ENCODE measurements around the gene LCE2A.
"Not testable (repeated sequence)": the region's sequence is repeated elsewhere in the genome, so short reads cannot be mapped to it uniquely, and the experiment has no call there.

The LCE2A gene

GRCh38 chr1:152679459-152679858, 18.7 kb upstream of the LCE2A start:
- no peaks in the 10 kb centered on the region for H3K9me3 ChIP-seq (ENCODE audit: control insufficient read depth, low read length)
- no peak for DNase-seq
- no peaks in the 10 kb centered on the region for H3K36me3 ChIP-seq (ENCODE audit: control insufficient read depth, insufficient read depth, low read length)
- H3K4me1 ChIP-seq (ENCODE audit: control insufficient read depth, insufficient read depth, low read length, poor library complexity, severe bottlenecking) = no peaks in the 10 kb centered on the region
- H3K27ac ChIP-seq (ENCODE audit: insufficient read depth, low read length, poor library complexity, severe bottlenecking) = no peak overlapping the region
- H3K27me3 ChIP-seq (replicated peaks; ENCODE audit: control insufficient read depth, insufficient read depth, low read length, poor library complexity, severe bottlenecking) = no peaks in the 10 kb centered on the region
- no peak overlapping the region for H3K4me3 ChIP-seq (ENCODE audit: insufficient read depth, low read depth, low read length, poor library complexity, severe bottlenecking)

GRCh38 chr1:152681616-152682015, 16.5 kb upstream of the LCE2A start:
- no peak overlapping the region for H3K27ac ChIP-seq (ENCODE audit: insufficient read depth, low read length, poor library complexity, severe bottlenecking)
- H3K9me3 ChIP-seq (ENCODE audit: control insufficient read depth, low read length) = no peaks in the 10 kb centered on the region
- H3K27me3 ChIP-seq (replicated peaks; ENCODE audit: control insufficient read depth, insufficient read depth, low read length, poor library complexity, severe bottlenecking) = no peaks in the 10 kb centered on the region
- no peaks in the 10 kb centered on the region for H3K4me1 ChIP-seq (ENCODE audit: control insufficient read depth, insufficient read depth, low read length, poor library complexity, severe bottlenecking)
- DNase-seq = no peak
- H3K36me3 ChIP-seq (ENCODE audit: control insufficient read depth, insufficient read depth, low read length) = no peaks in the 10 kb centered on the region
- H3K4me3 ChIP-seq (ENCODE audit: insufficient read depth, low read depth, low read length, poor library complexity, severe bottlenecking) = no peak overlapping the region

- Histone ChIP-seq H3K36me3 (ENCODE audit: control insufficient read depth, insufficient read depth, low read length) (no peaks in the 10 kb centered on the region), H3K9me3 (ENCODE audit: control insufficient read depth, low read length) (no peaks in the 10 kb centered on the region), H3K4me1 (ENCODE audit: control insufficient read depth, insufficient read depth, low read length, poor library complexity, severe bottlenecking) (no peaks in the 10 kb centered on the region), H3K4me3 (ENCODE audit: insufficient read depth, low read depth, low read length, poor library complexity, severe bottlenecking) (no peak overlapping the region), H3K27me3 (replicated peaks; ENCODE audit: control insufficient read depth, insufficient read depth, low read length, poor library complexity, severe bottlenecking) (no peaks in the 10 kb centered on the region), H3K27ac (ENCODE audit: insufficient read depth, low read length, poor library complexity, severe bottlenecking) (no peak overlapping the region)
- DNase-seq = no peak
These were observed 14.3 kb upstream of the LCE2A start for GRCh38 chr1:152683846-152684245.

- H3K27me3 ChIP-seq (replicated peaks; ENCODE audit: control insufficient read depth, insufficient read depth, low read length, poor library complexity, severe bottlenecking); H3K9me3 ChIP-seq (ENCODE audit: control insufficient read depth, low read length); H3K4me1 ChIP-seq (ENCODE audit: control insufficient read depth, insufficient read depth, low read length, poor library complexity, severe bottlenecking); DNase-seq; H3K4me3 ChIP-seq (ENCODE audit: insufficient read depth, low read depth, low read length, poor library complexity, severe bottlenecking); H3K27ac ChIP-seq (ENCODE audit: insufficient read depth, low read length, poor library complexity, severe bottlenecking); H3K36me3 ChIP-seq (ENCODE audit: control insufficient read depth, insufficient read depth, low read length): not testable (repeated sequence)
These were observed 12.3 kb upstream of the LCE2A start, which contains the start of gene LCE2B for GRCh38 chr1:152685823-152686222. Gene LCE2B (plus strand): TSS chr1:152686123. CDS start chr1:152686844, 721 bp downstream.

- Histone ChIP-seq H3K27me3 (replicated peaks; ENCODE audit: control insufficient read depth, insufficient read depth, low read length, poor library complexity, severe bottlenecking) (no peaks in the 10 kb centered on the region), H3K9me3 (ENCODE audit: control insufficient read depth, low read length) (no peaks in the 10 kb centered on the region), H3K27ac (ENCODE audit: insufficient read depth, low read length, poor library complexity, severe bottlenecking) (no peak overlapping the region), H3K36me3 (ENCODE audit: control insufficient read depth, insufficient read depth, low read length) (no peaks in the 10 kb centered on the region), H3K4me1 (ENCODE audit: control insufficient read depth, insufficient read depth, low read length, poor library complexity, severe bottlenecking) (no peaks in the 10 kb centered on the region), H3K4me3 (ENCODE audit: insufficient read depth, low read depth, low read length, poor library complexity, severe bottlenecking) (no peak overlapping the region)
- no peak for DNase-seq
These were observed 1.6 kb downstream of the LCE2A start for GRCh38 chr1:152699746-152700145.

GRCh38 chr1:152707860-152708259, 9.7 kb downstream of the LCE2A start, which contains the start of gene LCE4A:
Gene LCE4A (plus strand): TSS chr1:152708160. CDS start chr1:152709076, 916 bp downstream.
- no peaks in the 10 kb centered on the region for H3K27me3 ChIP-seq (replicated peaks; ENCODE audit: control insufficient read depth, insufficient read depth, low read length, poor library complexity, severe bottlenecking)
- no peak within 1 kb of the TSS for H3K27ac ChIP-seq (ENCODE audit: insufficient read depth, low read length, poor library complexity, severe bottlenecking)
- no peak for DNase-seq
- H3K4me1 ChIP-seq (ENCODE audit: control insufficient read depth, insufficient read depth, low read length, poor library complexity, severe bottlenecking) = no peaks in the 10 kb centered on the region
- no peaks in the 10 kb centered on the region for H3K36me3 ChIP-seq (ENCODE audit: control insufficient read depth, insufficient read depth, low read length)
- no peak within 1 kb of the TSS for H3K4me3 ChIP-seq (ENCODE audit: insufficient read depth, low read depth, low read length, poor library complexity, severe bottlenecking)
- no peaks in the 10 kb centered on the region for H3K9me3 ChIP-seq (ENCODE audit: control insufficient read depth, low read length)

GRCh38 chr1:152718238-152718637, 20.1 kb downstream of the LCE2A start:
- DNase-seq = no peak
- Histone ChIP-seq H3K4me1 (ENCODE audit: control insufficient read depth, insufficient read depth, low read length, poor library complexity, severe bottlenecking) (no peaks in the 10 kb centered on the region), H3K27me3 (replicated peaks; ENCODE audit: control insufficient read depth, insufficient read depth, low read length, poor library complexity, severe bottlenecking) (no peaks in the 10 kb centered on the region), H3K27ac (ENCODE audit: insufficient read depth, low read length, poor library complexity, severe bottlenecking) (no peak overlapping the region), H3K36me3 (ENCODE audit: control insufficient read depth, insufficient read depth, low read length) (no peaks in the 10 kb centered on the region), H3K9me3 (ENCODE audit: control insufficient read depth, low read length) (no peaks in the 10 kb centered on the region), H3K4me3 (ENCODE audit: insufficient read depth, low read depth, low read length, poor library complexity, severe bottlenecking) (no peak overlapping the region)

- H3K9me3 ChIP-seq (ENCODE audit: control insufficient read depth, low read length) = no peaks in the 10 kb centered on the region
- no peak overlapping the region for H3K27ac ChIP-seq (ENCODE audit: insufficient read depth, low read length, poor library complexity, severe bottlenecking)
- DNase-seq = no peak
- no peak overlapping the region for H3K4me3 ChIP-seq (ENCODE audit: insufficient read depth, low read depth, low read length, poor library complexity, severe bottlenecking)
- no peaks in the 10 kb centered on the region for H3K27me3 ChIP-seq (replicated peaks; ENCODE audit: control insufficient read depth, insufficient read depth, low read length, poor library complexity, severe bottlenecking)
- H3K36me3 ChIP-seq (ENCODE audit: control insufficient read depth, insufficient read depth, low read length) = no peaks in the 10 kb centered on the region
- no peaks in the 10 kb centered on the region for H3K4me1 ChIP-seq (ENCODE audit: control insufficient read depth, insufficient read depth, low read length, poor library complexity, severe bottlenecking)
These were observed 27.1 kb downstream of the LCE2A start for GRCh38 chr1:152725261-152725660.

- Histone ChIP-seq H3K27ac (ENCODE audit: insufficient read depth, low read length, poor library complexity, severe bottlenecking) (no peak overlapping the region), H3K36me3 (ENCODE audit: control insufficient read depth, insufficient read depth, low read length) (no peaks in the 10 kb centered on the region), H3K4me1 (ENCODE audit: control insufficient read depth, insufficient read depth, low read length, poor library complexity, severe bottlenecking) (no peaks in the 10 kb centered on the region), H3K9me3 (ENCODE audit: control insufficient read depth, low read length) (no peaks in the 10 kb centered on the region), H3K4me3 (ENCODE audit: insufficient read depth, low read depth, low read length, poor library complexity, severe bottlenecking) (no peak overlapping the region), H3K27me3 (replicated peaks; ENCODE audit: control insufficient read depth, insufficient read depth, low read length, poor library complexity, severe bottlenecking) (no peaks in the 10 kb centered on the region)
- DNase-seq = no peak
These were observed 30.8 kb downstream of the LCE2A start for GRCh38 chr1:152728986-152729385.

- DNase-seq = no peak
- Histone ChIP-seq H3K36me3 (ENCODE audit: control insufficient read depth, insufficient read depth, low read length) (no peaks in the 10 kb centered on the region), H3K9me3 (ENCODE audit: control insufficient read depth, low read length) (no peaks in the 10 kb centered on the region), H3K4me1 (ENCODE audit: control insufficient read depth, insufficient read depth, low read length, poor library complexity, severe bottlenecking) (no peaks in the 10 kb centered on the region), H3K27me3 (replicated peaks; ENCODE audit: control insufficient read depth, insufficient read depth, low read length, poor library complexity, severe bottlenecking) (no peaks in the 10 kb centered on the region), H3K27ac (ENCODE audit: insufficient read depth, low read length, poor library complexity, severe bottlenecking) (no peak overlapping the region), H3K4me3 (ENCODE audit: insufficient read depth, low read depth, low read length, poor library complexity, severe bottlenecking) (no peak overlapping the region)
These were observed 37.5 kb downstream of the LCE2A start for GRCh38 chr1:152735648-152736047.

- no peaks in the 10 kb centered on the region for H3K27me3 ChIP-seq (replicated peaks; ENCODE audit: control insufficient read depth, insufficient read depth, low read length, poor library complexity, severe bottlenecking)
- no peaks in the 10 kb centered on the region for H3K9me3 ChIP-seq (ENCODE audit: control insufficient read depth, low read length)
- H3K36me3 ChIP-seq (ENCODE audit: control insufficient read depth, insufficient read depth, low read length) = no peaks in the 10 kb centered on the region
- H3K4me3 ChIP-seq (ENCODE audit: insufficient read depth, low read depth, low read length, poor library complexity, severe bottlenecking) = no peak overlapping the region
- H3K27ac ChIP-seq (ENCODE audit: insufficient read depth, low read length, poor library complexity, severe bottlenecking) = no peak overlapping the region
- H3K4me1 ChIP-seq (ENCODE audit: control insufficient read depth, insufficient read depth, low read length, poor library complexity, severe bottlenecking) = no peaks in the 10 kb centered on the region
- DNase-seq = no peak
These were observed 39.9 kb downstream of the LCE2A start for GRCh38 chr1:152737997-152738396.
